Measurements from ENCODE around the gene EXOC4. TPM values are rescaled to one million over a fixed set of nuclear protein-coding genes. Genes with fewer than 3 reads are reported as not detected.
"Not testable (repeated sequence)": the region's sequence is repeated elsewhere in the genome, so short reads cannot be mapped to it uniquely, and the experiment has no call there.

Gene EXOC4
- total RNA-seq, 1 experiment from 2014 or later, result 75.8 TPM

DNA sequence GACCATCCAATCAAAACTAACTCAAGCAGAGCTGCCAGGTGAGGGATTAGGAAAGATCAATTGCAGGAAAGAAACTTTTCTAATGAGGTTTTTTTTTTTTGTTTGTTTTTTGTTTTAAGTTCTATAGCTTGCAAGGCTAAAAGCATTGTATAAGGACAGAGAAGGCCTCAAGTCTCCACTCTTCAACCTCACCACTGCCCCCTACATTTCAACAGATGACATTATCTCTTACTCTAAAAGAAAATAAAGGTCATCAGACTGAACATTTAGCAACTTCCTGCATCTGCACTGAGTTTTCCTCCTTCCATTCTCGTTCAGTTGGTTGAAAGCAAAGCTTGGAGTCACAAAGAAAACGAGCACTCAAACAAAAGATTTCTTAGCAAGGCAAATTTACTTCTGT is 45.2 kb upstream of the EXOC4 start:
- no peaks in the 10 kb centered on the region for H3K27me3 ChIP-seq (ENCODE audit: insufficient read depth, low read length)
- H4K8ac ChIP-seq (replicated peaks; ENCODE audit: insufficient read length, low read depth, low read length), result no peak overlapping the region
- no peak overlapping the region for H3K23ac ChIP-seq (ENCODE audit: insufficient read length, low read depth, low read length)
- no peak overlapping the region for H3T11ph ChIP-seq (ENCODE audit: low read length)
- Mint-ChIP-seq H3K27me3 (ENCODE audit: low read depth) (peaks cover 2% of the 10 kb centered on the region), H3K9me3 (peaks cover 9 to 19% of the 10 kb centered on the region in 2 experiments), H3K4me1 (peaks cover 2 to 5% of the 10 kb centered on the region in 2 experiments; a peak in 3 of 4 replicates), H3K4me3 (no peak overlapping the region), H3K27ac (peak overlapping the region in 2 of 3 experiments; percentile 62 to 84; a peak in 2 of 7 replicates), H3K36me3 (ENCODE audit: insufficient read depth in 1 of 3, low read depth in 3 of 3) (peaks cover 2 to 11% (median 4%) of the 10 kb centered on the region in 3 experiments; a peak in 6 of 7 replicates)
- H2BK15ac ChIP-seq (ENCODE audit: low read depth, low read length), result no peak overlapping the region
- H2AFZ ChIP-seq (ENCODE audit: low read length), result no peak overlapping the region
- no peak overlapping the region for H4K91ac ChIP-seq (ENCODE audit: insufficient read length, low read depth, low read length)
- H3K9ac ChIP-seq (ENCODE audit: extremely low read depth, insufficient read length, low read length), result no peak overlapping the region
- H4K20me1 ChIP-seq (ENCODE audit: control insufficient read depth, insufficient read depth, insufficient read length), result no peaks in the 10 kb centered on the region
- no peak overlapping the region for H3K14ac ChIP-seq (ENCODE audit: insufficient read depth, low read length)
- H3K56ac ChIP-seq (ENCODE audit: insufficient read length, low read depth, low read length), result no peak overlapping the region
- TF ChIP-seq, protein P1, sequence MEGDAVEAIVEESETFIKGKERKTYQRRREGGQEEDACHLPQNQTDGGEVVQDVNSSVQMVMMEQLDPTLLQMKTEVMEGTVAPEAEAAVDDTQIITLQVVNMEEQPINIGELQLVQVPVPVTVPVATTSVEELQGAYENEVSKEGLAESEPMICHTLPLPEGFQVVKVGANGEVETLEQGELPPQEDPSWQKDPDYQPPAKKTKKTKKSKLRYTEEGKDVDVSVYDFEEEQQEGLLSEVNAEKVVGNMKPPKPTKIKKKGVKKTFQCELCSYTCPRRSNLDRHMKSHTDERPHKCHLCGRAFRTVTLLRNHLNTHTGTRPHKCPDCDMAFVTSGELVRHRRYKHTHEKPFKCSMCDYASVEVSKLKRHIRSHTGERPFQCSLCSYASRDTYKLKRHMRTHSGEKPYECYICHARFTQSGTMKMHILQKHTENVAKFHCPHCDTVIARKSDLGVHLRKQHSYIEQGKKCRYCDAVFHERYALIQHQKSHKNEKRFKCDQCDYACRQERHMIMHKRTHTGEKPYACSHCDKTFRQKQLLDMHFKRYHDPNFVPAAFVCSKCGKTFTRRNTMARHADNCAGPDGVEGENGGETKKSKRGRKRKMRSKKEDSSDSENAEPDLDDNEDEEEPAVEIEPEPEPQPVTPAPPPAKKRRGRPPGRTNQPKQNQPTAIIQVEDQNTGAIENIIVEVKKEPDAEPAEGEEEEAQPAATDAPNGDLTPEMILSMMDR (conservative IDR thresholded peaks at IDR 0.05), result peak; percentile 60
- H2BK12ac ChIP-seq (ENCODE audit: insufficient read length, low read depth, low read length), result no peak overlapping the region
- no peak overlapping the region for H4K5ac ChIP-seq (ENCODE audit: insufficient read length, low read depth, low read length)
- no peak overlapping the region for H2AK5ac ChIP-seq (ENCODE audit: insufficient read length, low read length)
- no peak overlapping the region for H2BK20ac ChIP-seq (ENCODE audit: low read depth, low read length, poor library complexity, severe bottlenecking)
- H3K4ac ChIP-seq (ENCODE audit: low read depth, low read length), result no peak overlapping the region
- no peaks in the 10 kb centered on the region; the same call in 1 of the 2 replicates for H3K4me1 ChIP-seq (ENCODE audit: insufficient read depth, low read length)
- H3K27ac ChIP-seq (ENCODE audit: insufficient read length, low read depth, low read length), result no peak overlapping the region
- WGBS (ENCODE audit: extremely low coverage, insufficient read length, low lambda C conversion rate), result no CpG with 5 or more reads among the region's 2 CpGs
- no peak overlapping the region for H3K18ac ChIP-seq (ENCODE audit: insufficient read length, low read depth, low read length)
- H3K23me2 ChIP-seq (ENCODE audit: insufficient read length, low read depth, low read length, poor library complexity, severe bottlenecking), result no peaks in the 10 kb centered on the region
- H3K9me3 ChIP-seq (ENCODE audit: control insufficient read depth, low read depth, low read length), result no peaks in the 10 kb centered on the region
- H3K79me1 ChIP-seq (ENCODE audit: insufficient read depth, low read depth, low read length, poor library complexity, severe bottlenecking), result no peaks in the 10 kb centered on the region
- DNase-seq, result no peak
- no peaks in the 10 kb centered on the region for H3K79me2 ChIP-seq (ENCODE audit: insufficient read depth, low read length)
- no peak overlapping the region for H3K4me2 ChIP-seq (ENCODE audit: insufficient read depth, insufficient read length, low read length)
- H2BK120ac ChIP-seq (ENCODE audit: low read depth, low read length, poor library complexity, severe bottlenecking), result no peak overlapping the region
- H2BK5ac ChIP-seq (ENCODE audit: insufficient read length, low read length), result no peak overlapping the region

DNA sequence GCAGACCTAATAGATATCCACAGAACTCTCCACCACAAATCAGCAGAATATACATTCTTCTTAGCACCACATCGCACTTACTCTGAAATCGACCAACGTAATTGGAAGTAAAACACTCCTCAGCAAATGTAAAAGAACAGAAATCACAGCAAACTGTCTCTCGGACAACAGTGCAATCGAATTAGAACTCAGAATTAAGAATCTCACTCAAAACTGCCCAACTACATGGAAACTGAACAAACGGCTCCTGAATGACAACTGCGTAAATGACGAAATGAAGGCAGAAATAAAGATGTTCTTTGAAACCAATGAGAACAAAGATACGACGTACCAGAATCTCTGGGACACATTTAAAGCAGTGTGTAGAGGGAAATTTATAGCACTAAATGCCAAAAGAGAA is 42.1 kb upstream of the EXOC4 start:
- not testable (repeated sequence) for H2BK120ac ChIP-seq (ENCODE audit: low read depth, low read length, poor library complexity, severe bottlenecking); H3T11ph ChIP-seq (ENCODE audit: low read length); H3K27me3 ChIP-seq (ENCODE audit: insufficient read depth, low read length); H3K27me3 Mint-ChIP-seq (ENCODE audit: low read depth); H2BK15ac ChIP-seq (ENCODE audit: low read depth, low read length); H4K20me1 ChIP-seq (ENCODE audit: control insufficient read depth, insufficient read depth, insufficient read length); H3K9me3 ChIP-seq (ENCODE audit: control insufficient read depth, low read depth, low read length); H3K4me1 Mint-ChIP-seq; H3K18ac ChIP-seq (ENCODE audit: insufficient read length, low read depth, low read length); H3K4me2 ChIP-seq (ENCODE audit: insufficient read depth, insufficient read length, low read length); H2BK20ac ChIP-seq (ENCODE audit: low read depth, low read length, poor library complexity, severe bottlenecking); H3K14ac ChIP-seq (ENCODE audit: insufficient read depth, low read length); H3K79me2 ChIP-seq (ENCODE audit: insufficient read depth, low read length); H3K27ac Mint-ChIP-seq; H4K5ac ChIP-seq (ENCODE audit: insufficient read length, low read depth, low read length); H3K79me1 ChIP-seq (ENCODE audit: insufficient read depth, low read depth, low read length, poor library complexity, severe bottlenecking); H3K23me2 ChIP-seq (ENCODE audit: insufficient read length, low read depth, low read length, poor library complexity, severe bottlenecking); H3K9ac ChIP-seq (ENCODE audit: extremely low read depth, insufficient read length, low read length); H2BK12ac ChIP-seq (ENCODE audit: insufficient read length, low read depth, low read length); H2BK5ac ChIP-seq (ENCODE audit: insufficient read length, low read length); H3K4me1 ChIP-seq (ENCODE audit: insufficient read depth, low read length); H3K23ac ChIP-seq (ENCODE audit: insufficient read length, low read depth, low read length); H3K27ac ChIP-seq (ENCODE audit: insufficient read length, low read depth, low read length); H3K4me3 Mint-ChIP-seq; DNase-seq; H2AFZ ChIP-seq (ENCODE audit: low read length); H3K4ac ChIP-seq (ENCODE audit: low read depth, low read length); H3K56ac ChIP-seq (ENCODE audit: insufficient read length, low read depth, low read length); H4K91ac ChIP-seq (ENCODE audit: insufficient read length, low read depth, low read length); H4K8ac ChIP-seq (replicated peaks; ENCODE audit: insufficient read length, low read depth, low read length); H2AK5ac ChIP-seq (ENCODE audit: insufficient read length, low read length)
- Mint-ChIP-seq H3K36me3 (ENCODE audit: insufficient read depth in 1 of 3, low read depth in 3 of 3) (peaks cover 2 to 11% (median 4%) of the 10 kb centered on the region in 3 experiments; a peak in 6 of 7 replicates), H3K9me3 (peaks cover 12 to 22% of the 10 kb centered on the region in 2 experiments)
- WGBS (ENCODE audit: extremely low coverage, insufficient read length, low lambda C conversion rate), result no CpG with 5 or more reads among the region's 10 CpGs
